GM12892 (cell line): ENCODE measurements around the gene RAB6B.

Experiments
- POLR2A ChIP-seq: IDR thresholded peaks from 2 replicates; pipeline ENCODE4 v1.6.1; 2011; ENCODE audit warnings: low read depth, low read length, control low read depth
- TAF1 ChIP-seq: IDR thresholded peaks from 2 replicates; pipeline ENCODE4 v1.6.1; 2011; ENCODE audit warnings: low read depth, mild to moderate bottlenecking, control low read depth, low read length, borderline replicate concordance

- TF ChIP-seq POLR2A, result no peak
- TF ChIP-seq TAF1, result no peak
Measured at GRCh38 chr3:133792171-133792763, 103.4 kb downstream of the RAB6B start.
